H9 (cell line): ENCODE measurements around the gene RHOB. TPM values are rescaled to one million over a fixed set of nuclear protein-coding genes. Genes with fewer than 3 reads are reported as not detected.
"Not testable (repeated sequence)": the region's sequence is repeated elsewhere in the genome, so short reads cannot be mapped to it uniquely, and the experiment has no call there.

Experiments used
- DNase-seq: peaks from one replicate; pipeline ENCODE4 v3.0.0-alpha.2; 2017
- H2AFZ ChIP-seq: one replicate; pipeline ENCODE4 v1.6.1; 2013; ENCODE audit warnings: mild to moderate bottlenecking, low read length, control low read depth, moderate library complexity
- H2AK5ac ChIP-seq: 2 replicates; pipeline ENCODE4 v1.6.1; 2013; ENCODE audit warnings: low read length, control low read depth, mixed read lengths; ENCODE audit not compliant: insufficient read length
- H2BK120ac ChIP-seq: one replicate; pipeline ENCODE4 v1.6.1; 2013; ENCODE audit warnings: low read depth, mild to moderate bottlenecking, low read length, control low read depth, inconsistent platforms; ENCODE audit not compliant: poor library complexity, severe bottlenecking
- H2BK12ac ChIP-seq: 2 replicates; pipeline ENCODE4 v1.6.1; 2013; ENCODE audit warnings: low read length, control low read depth, mixed read lengths, low read depth; ENCODE audit not compliant: insufficient read length
- H2BK15ac ChIP-seq: 2 replicates; pipeline ENCODE4 v1.6.1; 2013; ENCODE audit warnings: low read depth, low read length, control low read depth
- H2BK20ac ChIP-seq: one replicate; pipeline ENCODE4 v1.6.1; 2013; ENCODE audit warnings: low read depth, mild to moderate bottlenecking, low read length, control low read depth, inconsistent platforms; ENCODE audit not compliant: poor library complexity, severe bottlenecking
- H2BK5ac ChIP-seq: 2 replicates; pipeline ENCODE4 v1.6.1; 2013; ENCODE audit warnings: low read length, control low read depth, mixed read lengths; ENCODE audit not compliant: insufficient read length
- H3K14ac ChIP-seq: 2 replicates; pipeline ENCODE4 v1.6.1; 2013; ENCODE audit warnings: low read length, control low read depth; ENCODE audit not compliant: insufficient read depth
- H3K18ac ChIP-seq: 2 replicates; pipeline ENCODE4 v1.6.1; 2013; ENCODE audit warnings: low read depth, mild to moderate bottlenecking, mixed read lengths, low read length, control low read depth; ENCODE audit not compliant: insufficient read length
- H3K23ac ChIP-seq: 2 replicates; pipeline ENCODE4 v1.6.1; 2013; ENCODE audit warnings: low read length, control low read depth, mixed read lengths, low read depth; ENCODE audit not compliant: insufficient read length
- H3K23me2 ChIP-seq: 2 replicates; pipeline ENCODE4 v1.6.1; 2013; ENCODE audit warnings: low read depth, mild to moderate bottlenecking, mixed read lengths, low read length, control low read depth; ENCODE audit not compliant: insufficient read length, poor library complexity, severe bottlenecking
- H3K27ac ChIP-seq: 2 replicates; pipeline ENCODE4 v1.5.1; 2013; ENCODE audit warnings: low read length, control low read depth, mixed read lengths, low read depth; ENCODE audit not compliant: insufficient read length
- H3K27me3 ChIP-seq: 2 replicates; pipeline ENCODE4 v1.6.1; 2013; ENCODE audit warnings: low read length, control low read depth, inconsistent platforms; ENCODE audit not compliant: insufficient read depth
- H3K4ac ChIP-seq: 2 replicates; pipeline ENCODE4 v1.6.1; 2013; ENCODE audit warnings: low read depth, mild to moderate bottlenecking, control low read depth, inconsistent platforms, low read length, moderate library complexity
- H3K4me1 ChIP-seq: 2 replicates; pipeline ENCODE4 v1.6.1; 2013; ENCODE audit warnings: low read length, control low read depth, inconsistent platforms; ENCODE audit not compliant: insufficient read depth
- H3K4me2 ChIP-seq: 2 replicates; pipeline ENCODE4 v1.6.1; 2013; ENCODE audit warnings: low read length, control low read depth, mixed read lengths; ENCODE audit not compliant: insufficient read length, insufficient read depth
- H3K56ac ChIP-seq: 2 replicates; pipeline ENCODE4 v1.6.1; 2013; ENCODE audit warnings: low read depth, mild to moderate bottlenecking, mixed read lengths, low read length, control low read depth; ENCODE audit not compliant: insufficient read length
- H3K79me1 ChIP-seq: 2 replicates; pipeline ENCODE4 v1.6.1; 2013; ENCODE audit warnings: low read depth, mild to moderate bottlenecking, moderate library complexity, low read length, control low read depth, inconsistent platforms; ENCODE audit not compliant: insufficient read depth, poor library complexity, severe bottlenecking
- H3K79me2 ChIP-seq: 2 replicates; pipeline ENCODE4 v1.6.1; 2013; ENCODE audit warnings: low read length, control low read depth, inconsistent platforms; ENCODE audit not compliant: insufficient read depth
- H3K9ac ChIP-seq: 2 replicates; pipeline ENCODE4 v1.6.1; 2013; ENCODE audit warnings: low read length, control low read depth, mixed read lengths; ENCODE audit not compliant: insufficient read length; ENCODE audit errors: extremely low read depth
- H3K9me3 ChIP-seq: one replicate; pipeline ENCODE4 v1.6.1; 2013; ENCODE audit warnings: low read depth, low read length, inconsistent platforms; ENCODE audit not compliant: control insufficient read depth
- H3T11ph ChIP-seq: one replicate; pipeline ENCODE4 v1.6.1; 2013; ENCODE audit warnings: mild to moderate bottlenecking, low read length, control low read depth, inconsistent platforms
- H4K20me1 ChIP-seq: one replicate; pipeline ENCODE4 v1.6.1; 2013; ENCODE audit not compliant: control insufficient read depth, insufficient read length, insufficient read depth
- H4K5ac ChIP-seq: 2 replicates; pipeline ENCODE4 v1.6.1; 2013; ENCODE audit warnings: low read depth, mild to moderate bottlenecking, mixed read lengths, low read length, control low read depth; ENCODE audit not compliant: insufficient read length
- H4K8ac ChIP-seq: replicated peaks from 2 replicates; pipeline ENCODE4 v1.6.1; 2013; ENCODE audit warnings: low read length, control low read depth, mixed read lengths, low read depth; ENCODE audit not compliant: insufficient read length
- H4K91ac ChIP-seq: 2 replicates; pipeline ENCODE4 v1.6.1; 2013; ENCODE audit warnings: low read depth, mild to moderate bottlenecking, moderate library complexity, mixed read lengths, low read length, control low read depth; ENCODE audit not compliant: insufficient read length
- H3K27ac Mint-ChIP-seq, 3 experiments: 2 replicates in 2 of 3; 3 replicates in 1 of 3; pipeline ENCODE4 v1.8.0; 2020 to 2021; ENCODE audit warnings: mixed read lengths in 3 of 3, mild to moderate bottlenecking in 1 of 3, moderate library complexity in 1 of 3
- H3K27me3 Mint-ChIP-seq: 2 replicates; pipeline ENCODE4 v1.8.0; 2021; ENCODE audit warnings: low read depth, mild to moderate bottlenecking, moderate library complexity, mixed read lengths
- H3K36me3 Mint-ChIP-seq, 3 experiments: 2 replicates in 2 of 3; 3 replicates in 1 of 3; pipeline ENCODE4 v1.8.0; 2020 to 2021; ENCODE audit warnings: low read depth in 3 of 3, mixed read lengths in 3 of 3; ENCODE audit not compliant: insufficient read depth in 1 of 3
- H3K4me1 Mint-ChIP-seq, 2 experiments: 2 replicates each; pipeline ENCODE4 v1.8.0; 2020; ENCODE audit warnings: mixed read lengths in 2 of 2
- H3K4me3 Mint-ChIP-seq, 2 experiments: 2 replicates in 1 of 2; 3 replicates in 1 of 2; pipeline ENCODE4 v1.8.0; 2020 to 2021; ENCODE audit warnings: mild to moderate bottlenecking in 2 of 2, mixed read lengths in 2 of 2, moderate library complexity in 1 of 2
- H3K9me3 Mint-ChIP-seq, 2 experiments: 2 replicates in 1 of 2; 3 replicates in 1 of 2; pipeline ENCODE4 v1.8.0; 2020; ENCODE audit warnings: mild to moderate bottlenecking in 2 of 2, mixed read lengths in 2 of 2, moderate library complexity in 1 of 2
- CTCF ChIP-seq: fragments of 200-600 bp; sonication (generic); conservative IDR thresholded peaks from 3 replicates; pipeline ENCODE4 v1.8.0; 2021; ENCODE audit warnings: antibody characterized with exemption, mild to moderate bottlenecking
- WGBS: extraction: QIAGEN DNeasy Blood & Tissue Kit; methylation state at CpG from one replicate; pipeline ENCODE4 v1.1.7; 2013; ENCODE audit warnings: missing lambda C conversion rate, low lambda C conversion rate, mixed read lengths; ENCODE audit not compliant: insufficient read length; ENCODE audit errors: extremely low coverage; 5-methylcytosine and 5-hydroxymethylcytosine counted together
- total RNA-seq: library from RNA; stranded (reverse); gene quantifications from 2 replicates; pipeline ENCODE4 v1.2.1, GENCODE V29; 2021

RHOB gene
- total RNA-seq, 1 experiment from 2014 or later, result 10.3 TPM

GRCh38 chr2:20416723-20417122, 30.2 kb upstream of the RHOB start:
- no peaks in the 10 kb centered on the region for H3K23me2 ChIP-seq
- H3K4ac ChIP-seq, result no peak overlapping the region
- no peak overlapping the region for H2BK5ac ChIP-seq
- H3K4me1 Mint-ChIP-seq, result peaks cover 8 to 19% of the 10 kb centered on the region in 2 experiments; a peak in 3 of 4 replicates
- no peak overlapping the region for H3K18ac ChIP-seq
- no peak overlapping the region for H3K4me2 ChIP-seq
- DNase-seq, result no peak
- no peak overlapping the region for H3K9ac ChIP-seq
- no peaks in the 10 kb centered on the region; a peak in 1 of 5 replicates for H3K9me3 Mint-ChIP-seq
- no peaks in the 10 kb centered on the region for H3K27me3 ChIP-seq
- H2BK15ac ChIP-seq, result no peak overlapping the region
- H2AFZ ChIP-seq, result no peak overlapping the region
- H4K91ac ChIP-seq, result no peak overlapping the region
- H4K20me1 ChIP-seq, result no peaks in the 10 kb centered on the region
- no peak overlapping the region for H3K56ac ChIP-seq
- H2BK12ac ChIP-seq, result no peak overlapping the region
- TF ChIP-seq CTCF, result no peak
- H2BK20ac ChIP-seq, result no peak overlapping the region
- no peak overlapping the region for H4K5ac ChIP-seq
- no peak overlapping the region for H3K23ac ChIP-seq
- H3K4me3 Mint-ChIP-seq, result no peak overlapping the region
- no peaks in the 10 kb centered on the region for H3K4me1 ChIP-seq
- no peak overlapping the region for H3K14ac ChIP-seq
- no peaks in the 10 kb centered on the region for H3K9me3 ChIP-seq
- H2AK5ac ChIP-seq, result no peak overlapping the region
- no peak overlapping the region for H3K27ac Mint-ChIP-seq
- H2BK120ac ChIP-seq, result no peak overlapping the region
- no peaks in the 10 kb centered on the region; a peak in 1 of 7 replicates for H3K36me3 Mint-ChIP-seq
- no CpG with 5 or more reads among the region's 1 CpG for WGBS
- H4K8ac ChIP-seq, result no peak overlapping the region
- H3K27me3 Mint-ChIP-seq, result no peaks in the 10 kb centered on the region; the same call in 1 of the 2 replicates
- no peaks in the 10 kb centered on the region for H3K79me1 ChIP-seq
- no peak overlapping the region for H3K27ac ChIP-seq
- H3K79me2 ChIP-seq, result no peaks in the 10 kb centered on the region
- no peak overlapping the region for H3T11ph ChIP-seq

DNA sequence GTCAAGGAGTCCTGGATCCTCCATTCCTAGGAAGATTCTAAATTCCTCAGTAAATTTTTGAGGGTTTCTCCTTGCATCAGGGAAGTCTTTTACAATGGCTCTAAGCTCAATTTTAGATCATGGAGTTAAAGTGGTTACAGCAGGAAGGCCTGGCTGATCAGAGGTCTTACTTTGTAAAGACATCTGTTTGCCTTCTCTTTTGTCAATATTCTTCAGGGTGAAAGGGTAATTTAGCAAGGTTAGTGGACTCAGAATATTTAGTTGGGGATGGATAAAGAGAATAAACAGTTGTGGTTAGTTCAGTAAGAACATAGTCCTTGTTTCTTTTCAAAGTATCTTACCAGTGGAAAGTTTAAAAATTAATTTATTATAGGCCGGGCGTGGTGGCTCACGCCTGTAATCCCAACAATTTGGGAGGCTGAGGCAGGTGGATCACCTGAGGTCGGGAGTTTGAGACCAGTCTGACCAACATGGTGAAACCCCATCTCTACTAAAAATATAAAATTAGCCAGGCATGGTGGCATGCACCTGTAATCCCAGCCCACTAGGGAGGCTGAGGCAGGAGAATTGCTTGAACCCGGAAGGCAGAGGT, 29.5 kb upstream of the RHOB start:
- not testable (repeated sequence) for H3K27ac ChIP-seq, H3K79me1 ChIP-seq, H4K91ac ChIP-seq, H3T11ph ChIP-seq, H3K9me3 Mint-ChIP-seq, H3K9me3 ChIP-seq, H3K23ac ChIP-seq, H2BK15ac ChIP-seq, H2BK20ac ChIP-seq, H2AK5ac ChIP-seq, H3K23me2 ChIP-seq, H4K5ac ChIP-seq, H3K79me2 ChIP-seq, H4K8ac ChIP-seq, DNase-seq, H2BK120ac ChIP-seq, H4K20me1 ChIP-seq, H3K4me1 ChIP-seq, H3K18ac ChIP-seq, H3K9ac ChIP-seq, H2BK12ac ChIP-seq, H3K4me2 ChIP-seq, H3K56ac ChIP-seq, H3K27me3 ChIP-seq, H3K14ac ChIP-seq, H3K36me3 Mint-ChIP-seq, H2AFZ ChIP-seq, H3K27me3 Mint-ChIP-seq, H3K4ac ChIP-seq, H2BK5ac ChIP-seq, H3K27ac Mint-ChIP-seq, H3K4me3 Mint-ChIP-seq
- peaks cover 8 to 19% of the 10 kb centered on the region in 2 experiments; a peak in 3 of 4 replicates for H3K4me1 Mint-ChIP-seq
- no CpG with 5 or more reads among the region's 5 CpGs for WGBS
